ENCODE results near the gene MACROH2A2. TPM values are rescaled to one million over a fixed set of nuclear protein-coding genes. Genes with fewer than 3 reads are reported as not detected.

The MACROH2A2 gene
- total RNA-seq, 1 donor from 2014 or later, result 25.5 TPM

DNA sequence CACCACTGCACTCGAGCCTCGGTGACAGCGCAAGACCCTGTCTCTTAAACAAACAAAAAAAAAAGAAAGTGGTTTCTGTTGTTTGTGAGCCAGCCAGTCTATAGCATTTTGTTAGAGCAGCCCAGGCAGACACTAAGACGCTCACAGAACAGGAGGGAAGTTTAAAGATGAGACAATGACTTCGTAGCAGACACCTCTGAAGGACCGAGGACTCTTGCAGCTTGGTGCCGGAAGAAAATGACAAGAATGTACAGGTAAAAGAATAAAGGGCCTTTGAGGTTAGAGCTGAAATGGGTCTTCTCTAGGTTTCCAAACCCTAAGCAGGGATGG is 39.7 kb downstream of the MACROH2A2 start:
- Histone ChIP-seq H2AFZ (ENCODE audit: low read depth, low read length) (no peak overlapping the region), H4K20me1 (ENCODE audit: insufficient read depth, low read length) (no peaks in the 10 kb centered on the region), H3K27me3 (ENCODE audit: insufficient read depth, low read length) (no peaks in the 10 kb centered on the region), H3K36me3 (ENCODE audit: insufficient read depth, low read length) (peaks cover 9% of the 10 kb centered on the region), H3K4me2 (ENCODE audit: low read length) (no peak overlapping the region), H3K9me3 (ENCODE audit: insufficient read depth, low read depth, low read length) (no peaks in the 10 kb centered on the region), H3K27ac (ENCODE audit: low read depth, low read length) (no peak overlapping the region), H3K4me1 (ENCODE audit: insufficient read depth, low read length) (no peaks in the 10 kb centered on the region), H3K4me3 (ENCODE audit: insufficient read depth, low read depth, low read length) (no peak overlapping the region), H3K79me2 (ENCODE audit: insufficient read depth, low read length) (no peaks in the 10 kb centered on the region), H3K9ac (ENCODE audit: low read length) (no peak overlapping the region)
- Mint-ChIP-seq H3K9me3 (ENCODE audit: unreplicated experiment) (no peaks in the 10 kb centered on the region), H3K27ac (ENCODE audit: unreplicated experiment) (no peak overlapping the region), H3K4me3 (ENCODE audit: unreplicated experiment) (no peak overlapping the region), H3K4me1 (ENCODE audit: low read depth, unreplicated experiment) (peaks cover 7% of the 10 kb centered on the region), H3K36me3 (ENCODE audit: low read depth, unreplicated experiment) (peaks cover 19% of the 10 kb centered on the region), H3K27me3 (ENCODE audit: low read depth, unreplicated experiment) (no peaks in the 10 kb centered on the region)
- no peak for TF ChIP-seq EZH2 (IDR thresholded peaks at IDR 0.05; ENCODE audit: insufficient read depth, low read length)
- TF ChIP-seq, protein P1, sequence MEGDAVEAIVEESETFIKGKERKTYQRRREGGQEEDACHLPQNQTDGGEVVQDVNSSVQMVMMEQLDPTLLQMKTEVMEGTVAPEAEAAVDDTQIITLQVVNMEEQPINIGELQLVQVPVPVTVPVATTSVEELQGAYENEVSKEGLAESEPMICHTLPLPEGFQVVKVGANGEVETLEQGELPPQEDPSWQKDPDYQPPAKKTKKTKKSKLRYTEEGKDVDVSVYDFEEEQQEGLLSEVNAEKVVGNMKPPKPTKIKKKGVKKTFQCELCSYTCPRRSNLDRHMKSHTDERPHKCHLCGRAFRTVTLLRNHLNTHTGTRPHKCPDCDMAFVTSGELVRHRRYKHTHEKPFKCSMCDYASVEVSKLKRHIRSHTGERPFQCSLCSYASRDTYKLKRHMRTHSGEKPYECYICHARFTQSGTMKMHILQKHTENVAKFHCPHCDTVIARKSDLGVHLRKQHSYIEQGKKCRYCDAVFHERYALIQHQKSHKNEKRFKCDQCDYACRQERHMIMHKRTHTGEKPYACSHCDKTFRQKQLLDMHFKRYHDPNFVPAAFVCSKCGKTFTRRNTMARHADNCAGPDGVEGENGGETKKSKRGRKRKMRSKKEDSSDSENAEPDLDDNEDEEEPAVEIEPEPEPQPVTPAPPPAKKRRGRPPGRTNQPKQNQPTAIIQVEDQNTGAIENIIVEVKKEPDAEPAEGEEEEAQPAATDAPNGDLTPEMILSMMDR (IDR thresholded peaks at IDR 0.05; ENCODE audit: insufficient read depth, low read depth, low read length), result no peak
- DNase-seq (ENCODE audit: low read depth), result no peak
- no peak for FAIRE-seq

- FAIRE-seq, result no peak
- H3K4me3 Mint-ChIP-seq (ENCODE audit: unreplicated experiment), result no peak overlapping the region
These were observed 40.8 kb downstream of the MACROH2A2 start for GRCh38 chr10:70093335-70093944.

DNA sequence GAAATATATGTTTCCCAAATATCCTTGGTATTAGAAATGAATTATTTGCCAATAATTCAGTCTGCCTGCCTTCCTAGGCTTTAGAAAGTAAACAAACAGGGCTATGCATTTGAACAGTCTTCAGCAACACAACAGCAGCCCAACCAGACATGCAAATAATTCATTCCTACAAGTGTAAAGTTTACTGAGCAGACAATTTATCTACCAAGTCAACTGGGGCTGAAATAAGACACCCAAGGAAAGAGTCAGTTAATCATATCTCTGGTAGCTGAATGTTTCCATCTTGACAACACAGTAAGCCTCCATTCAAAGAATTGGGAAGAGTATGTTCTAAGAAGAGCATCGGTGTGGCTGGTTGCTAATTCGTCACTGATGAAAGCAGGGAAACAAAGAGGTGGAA is 41.6 kb downstream of the MACROH2A2 start:
- H3K27ac ChIP-seq (ENCODE audit: low read depth, low read length), result no peak overlapping the region
- peaks cover 29% of the 10 kb centered on the region for H3K36me3 Mint-ChIP-seq (ENCODE audit: low read depth, unreplicated experiment)
- no peaks in the 10 kb centered on the region for H3K4me1 ChIP-seq (ENCODE audit: insufficient read depth, low read length)
- H3K27ac Mint-ChIP-seq (ENCODE audit: unreplicated experiment), result no peak overlapping the region
- no peaks in the 10 kb centered on the region for H3K9me3 Mint-ChIP-seq (ENCODE audit: unreplicated experiment)
- no peaks in the 10 kb centered on the region for H3K27me3 ChIP-seq (ENCODE audit: insufficient read depth, low read length)
- H3K79me2 ChIP-seq (ENCODE audit: insufficient read depth, low read length), result no peaks in the 10 kb centered on the region
- H3K4me3 ChIP-seq (ENCODE audit: insufficient read depth, low read depth, low read length), result no peak overlapping the region
- H3K4me3 Mint-ChIP-seq (ENCODE audit: unreplicated experiment), result no peak overlapping the region
- H4K20me1 ChIP-seq (ENCODE audit: insufficient read depth, low read length), result no peaks in the 10 kb centered on the region
- peaks cover 9% of the 10 kb centered on the region for H3K36me3 ChIP-seq (ENCODE audit: insufficient read depth, low read length)
- no peak overlapping the region for H3K4me2 ChIP-seq (ENCODE audit: low read length)
- H3K9me3 ChIP-seq (ENCODE audit: insufficient read depth, low read depth, low read length), result no peaks in the 10 kb centered on the region
- peaks cover 3% of the 10 kb centered on the region for H3K4me1 Mint-ChIP-seq (ENCODE audit: low read depth, unreplicated experiment)
- no peak for DNase-seq (ENCODE audit: low read depth)
- H3K27me3 Mint-ChIP-seq (ENCODE audit: low read depth, unreplicated experiment), result no peaks in the 10 kb centered on the region
- no peak overlapping the region for H3K9ac ChIP-seq (ENCODE audit: low read length)
- no peak overlapping the region for H2AFZ ChIP-seq (ENCODE audit: low read depth, low read length)
- TF ChIP-seq EZH2 (IDR thresholded peaks at IDR 0.05; ENCODE audit: insufficient read depth, low read length), result no peak
- TF ChIP-seq, protein P1 (IDR thresholded peaks at IDR 0.05; ENCODE audit: insufficient read depth, low read depth, low read length), result no peak
- FAIRE-seq, result no peak

More at GRCh38 chr10:70093335-70093944, 40.8 kb downstream of the MACROH2A2 start:
- H3K27me3 ChIP-seq (ENCODE audit: insufficient read depth, low read length), result no peaks in the 10 kb centered on the region
- H3K9me3 ChIP-seq (ENCODE audit: insufficient read depth, low read depth, low read length), result no peaks in the 10 kb centered on the region
- no peak overlapping the region for H2AFZ ChIP-seq (ENCODE audit: low read depth, low read length)
- peaks cover 3% of the 10 kb centered on the region for H3K4me1 Mint-ChIP-seq (ENCODE audit: low read depth, unreplicated experiment)
- H4K20me1 ChIP-seq (ENCODE audit: insufficient read depth, low read length), result no peaks in the 10 kb centered on the region
- TF ChIP-seq EZH2 (IDR thresholded peaks at IDR 0.05; ENCODE audit: insufficient read depth, low read length), result no peak
- TF ChIP-seq, protein P1 (IDR thresholded peaks at IDR 0.05; ENCODE audit: insufficient read depth, low read depth, low read length), result no peak
- H3K9ac ChIP-seq (ENCODE audit: low read length), result no peak overlapping the region
- no peak overlapping the region for H3K4me2 ChIP-seq (ENCODE audit: low read length)
- no peak for DNase-seq (ENCODE audit: low read depth)
- H3K27me3 Mint-ChIP-seq (ENCODE audit: low read depth, unreplicated experiment), result no peaks in the 10 kb centered on the region
- no peaks in the 10 kb centered on the region for H3K4me1 ChIP-seq (ENCODE audit: insufficient read depth, low read length)
- H3K79me2 ChIP-seq (ENCODE audit: insufficient read depth, low read length), result no peaks in the 10 kb centered on the region
- peaks cover 22% of the 10 kb centered on the region for H3K36me3 Mint-ChIP-seq (ENCODE audit: low read depth, unreplicated experiment)
- peaks cover 9% of the 10 kb centered on the region for H3K36me3 ChIP-seq (ENCODE audit: insufficient read depth, low read length)
- H3K27ac ChIP-seq (ENCODE audit: low read depth, low read length), result no peak overlapping the region
- H3K27ac Mint-ChIP-seq (ENCODE audit: unreplicated experiment), result no peak overlapping the region
- H3K9me3 Mint-ChIP-seq (ENCODE audit: unreplicated experiment), result no peaks in the 10 kb centered on the region
- no peak overlapping the region for H3K4me3 ChIP-seq (ENCODE audit: insufficient read depth, low read depth, low read length)

Measured in astrocyte (in vitro differentiated cells and primary cell).